NCI-H1092 (cell line): ENCODE results near the gene HERC4.
"Not testable (repeated sequence)": the region's sequence is repeated elsewhere in the genome, so short reads cannot be mapped to it uniquely, and the experiment has no call there.

Source experiments
- DNase-seq: peaks from one replicate; lab custom pipeline; 2025; lab: John Stamatoyannopoulos, UW

HERC4 gene

GRCh38 chr10:67969875-67970274, 105.2 kb downstream of the HERC4 start:
- DNase-seq, result no peak

DNA sequence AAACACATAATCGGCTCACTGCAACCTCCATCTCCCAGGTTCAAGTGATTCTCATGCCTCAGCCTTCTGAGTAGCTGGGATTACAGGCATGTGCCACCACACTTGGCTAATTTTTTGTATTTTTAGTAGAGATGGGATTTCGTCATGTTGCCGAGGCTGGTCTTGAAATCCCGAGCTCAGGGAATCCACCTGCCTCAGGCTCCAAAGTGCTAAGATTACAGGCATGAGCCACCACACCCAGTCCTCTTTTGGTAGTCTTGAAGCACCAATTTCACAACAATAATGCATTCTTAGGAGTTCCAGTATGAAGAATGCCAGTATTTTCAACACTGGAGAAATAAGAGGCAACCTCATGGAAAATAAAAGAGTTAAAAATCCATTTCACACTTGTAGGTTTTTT, 109.0 kb downstream of the HERC4 start:
- DNase-seq, result not testable (repeated sequence)

DNA sequence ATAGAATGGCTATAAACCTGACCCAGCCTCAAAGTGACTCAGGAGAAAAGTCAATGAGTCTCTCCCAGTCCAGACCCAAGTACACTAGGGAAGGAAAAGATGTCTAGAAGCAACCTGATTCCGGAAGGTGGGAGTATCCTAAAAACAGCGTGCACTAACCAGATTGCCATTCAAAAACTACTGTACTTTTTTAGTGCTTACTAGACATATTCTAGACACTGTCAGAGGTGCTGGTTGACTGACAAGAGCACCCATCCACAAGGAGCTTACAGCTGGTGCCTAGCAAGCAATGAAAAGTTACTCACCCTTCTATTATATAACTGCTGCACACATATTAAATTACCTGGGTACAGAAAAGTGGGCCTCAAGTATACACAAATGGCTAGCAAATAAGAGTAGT, 109.6 kb downstream of the HERC4 start:
- DNase-seq, result no peak

DNA sequence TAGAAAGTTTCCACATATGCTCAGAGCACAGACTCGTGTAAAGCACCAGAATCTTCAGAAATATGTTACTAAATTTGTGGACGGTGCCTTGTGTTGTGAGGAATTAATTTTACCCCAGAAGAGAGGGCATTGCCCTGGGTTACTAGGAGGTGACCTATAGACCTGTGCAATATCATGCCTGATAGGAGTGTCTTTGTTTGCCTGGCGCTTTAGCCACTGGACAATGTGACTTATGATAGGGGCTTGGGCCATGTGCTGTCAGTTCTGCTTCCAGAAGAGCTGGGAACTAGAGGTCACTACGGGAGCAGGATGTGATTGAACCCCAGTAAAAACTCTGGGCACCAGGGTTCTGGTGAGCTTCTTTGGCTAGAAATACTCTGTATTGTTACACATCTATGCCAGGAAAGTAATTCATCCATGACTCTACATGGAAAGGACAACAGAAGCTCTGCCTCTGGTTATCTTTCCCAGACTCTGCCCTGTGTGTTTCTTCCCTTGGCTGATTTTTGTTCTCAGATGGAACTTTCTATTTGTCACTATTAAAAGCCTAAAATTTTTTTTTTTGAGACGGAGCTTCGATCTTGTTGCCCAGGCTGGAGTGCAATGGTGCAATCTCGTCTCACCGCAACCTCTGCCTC, 115.1 kb downstream of the HERC4 start:
- DNase-seq, result no peak

GRCh38 chr10:67955614-67956013, 119.5 kb downstream of the HERC4 start:
- DNase-seq, result no peak

- no peak for DNase-seq
Observed at GRCh38 chr10:67943917-67944316, 131.2 kb downstream of the HERC4 start.

DNA sequence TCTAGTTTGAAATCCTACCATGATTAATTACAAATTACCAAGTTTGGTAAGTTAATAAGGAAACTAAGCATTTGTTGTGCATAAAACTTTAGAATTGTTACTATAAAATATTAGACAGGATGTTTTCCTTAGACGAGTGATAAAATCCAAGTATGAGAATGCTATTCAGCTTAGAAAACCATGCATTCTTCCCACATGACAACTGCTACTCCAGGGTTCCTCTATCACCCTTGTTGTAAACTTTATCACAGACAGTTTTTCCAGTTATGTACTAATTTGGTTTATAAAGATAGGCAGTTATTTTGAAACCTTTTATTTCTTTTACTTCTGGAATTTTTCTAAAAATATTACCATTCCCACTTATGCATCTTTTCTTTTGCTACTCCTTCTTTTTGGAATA, 138.7 kb downstream of the HERC4 start:
- DNase-seq, result no peak

- DNase-seq, result no peak
Observed at GRCh38 chr10:67935223-67935622, 139.9 kb downstream of the HERC4 start.

GRCh38 chr10:67934336-67934735, 140.7 kb downstream of the HERC4 start:
- no peak for DNase-seq

DNA sequence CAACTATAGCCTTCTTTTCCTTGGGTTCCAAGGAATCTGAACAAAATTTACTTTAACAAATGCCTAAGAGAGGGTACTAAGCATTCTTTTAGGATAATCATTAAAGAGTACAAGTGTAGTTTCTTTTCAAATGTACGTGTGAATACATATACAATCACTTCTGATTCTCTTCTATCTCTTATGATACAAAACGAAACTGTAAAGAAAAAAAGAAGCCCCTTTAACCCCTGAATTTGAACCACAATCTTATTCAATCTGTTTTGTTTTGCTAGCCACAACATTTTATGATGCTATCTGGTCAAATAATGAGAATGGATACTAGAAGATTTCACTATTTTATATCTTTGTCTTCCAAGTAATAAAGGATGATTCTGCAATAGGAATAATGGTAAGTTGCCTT, 141.9 kb downstream of the HERC4 start:
- DNase-seq, result no peak

DNA sequence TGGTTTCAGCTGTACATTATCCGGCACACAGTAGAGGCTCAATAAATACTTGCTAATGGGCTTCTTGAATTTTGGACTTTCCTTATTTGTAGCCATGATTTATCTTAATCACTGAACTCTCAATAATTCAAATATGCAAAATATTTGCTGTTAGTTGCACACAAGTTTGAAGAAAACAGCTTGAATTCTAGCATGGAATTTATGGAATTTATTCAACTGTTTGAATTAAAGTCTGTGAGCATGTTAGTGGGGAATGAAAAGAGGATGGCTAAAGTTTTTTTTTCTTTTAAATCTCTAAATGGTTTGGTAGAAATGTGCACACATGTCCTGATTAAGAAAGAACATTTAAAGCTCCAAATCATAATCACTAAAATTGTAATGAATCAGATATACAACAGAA, 148.1 kb downstream of the HERC4 start:
- DNase-seq, result no peak

GRCh38 chr10:67925449-67926005, 149.6 kb downstream of the HERC4 start:
- DNase-seq, result no peak

GRCh38 chr10:67924136-67924535, 150.9 kb downstream of the HERC4 start:
- no peak for DNase-seq

GRCh38 chr10:67923551-67923950, 151.5 kb downstream of the HERC4 start:
- no peak for DNase-seq

- no peak for DNase-seq
Observed at GRCh38 chr10:67921065-67921464, 154.0 kb downstream of the HERC4 start.

GRCh38 chr10:67917679-67918078, 157.4 kb downstream of the HERC4 start:
- no peak for DNase-seq

GRCh38 chr10:67917169-67917568, 157.9 kb downstream of the HERC4 start:
- no peak for DNase-seq

- DNase-seq, result no peak
Observed at GRCh38 chr10:67914777-67915340, 160.2 kb downstream of the HERC4 start.

DNA sequence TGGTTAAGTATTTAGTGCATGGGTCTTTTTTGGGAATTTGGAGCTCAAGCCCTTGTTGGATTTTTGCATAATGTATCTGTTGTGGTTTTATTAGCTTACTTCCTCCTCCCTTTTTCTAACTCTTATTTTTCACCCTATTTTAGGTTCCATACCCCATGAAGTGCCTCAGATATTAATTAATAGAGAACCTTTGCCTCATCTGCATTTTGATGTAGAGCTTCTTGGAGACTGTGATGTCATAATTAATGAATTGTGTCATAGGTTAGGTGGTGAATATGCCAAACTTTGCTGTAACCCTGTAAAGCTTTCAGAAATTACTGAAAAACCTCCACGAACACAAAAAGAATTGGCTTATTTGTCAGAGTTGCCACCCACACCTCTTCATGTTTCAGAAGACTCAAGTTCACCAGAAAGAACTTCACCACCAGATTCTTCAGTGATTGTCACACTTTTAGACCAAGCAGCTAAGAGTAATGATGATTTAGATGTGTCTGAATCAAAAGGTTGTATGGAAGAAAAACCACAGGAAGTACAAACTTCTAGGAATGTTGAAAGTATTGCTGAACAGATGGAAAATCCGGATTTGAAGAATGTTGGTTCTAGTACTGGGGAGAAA, 162.6 kb downstream of the HERC4 start:
- no peak for DNase-seq

GRCh38 chr10:67903581-67903980, 171.5 kb downstream of the HERC4 start:
- DNase-seq, result no peak

DNA sequence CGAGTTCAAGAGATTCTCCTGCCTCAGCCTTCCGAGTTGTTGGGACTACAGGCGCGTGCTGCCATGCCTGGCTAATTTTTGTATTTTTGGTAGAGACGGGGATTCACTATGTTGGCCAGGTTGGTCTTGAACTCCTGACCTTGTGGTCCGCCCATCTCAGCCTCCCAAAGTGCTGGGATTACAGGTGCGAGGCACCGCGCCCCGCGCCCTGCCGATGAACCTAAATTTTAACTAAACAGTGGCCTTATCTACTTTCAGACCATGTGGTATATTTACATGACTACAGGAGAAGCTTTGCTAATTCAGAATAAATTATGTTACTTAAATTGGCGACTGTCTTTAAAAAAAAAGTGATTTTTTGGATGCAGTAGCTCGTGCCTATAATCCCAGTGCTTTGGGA, 181.4 kb downstream of the HERC4 start:
- no peak for DNase-seq

DNA sequence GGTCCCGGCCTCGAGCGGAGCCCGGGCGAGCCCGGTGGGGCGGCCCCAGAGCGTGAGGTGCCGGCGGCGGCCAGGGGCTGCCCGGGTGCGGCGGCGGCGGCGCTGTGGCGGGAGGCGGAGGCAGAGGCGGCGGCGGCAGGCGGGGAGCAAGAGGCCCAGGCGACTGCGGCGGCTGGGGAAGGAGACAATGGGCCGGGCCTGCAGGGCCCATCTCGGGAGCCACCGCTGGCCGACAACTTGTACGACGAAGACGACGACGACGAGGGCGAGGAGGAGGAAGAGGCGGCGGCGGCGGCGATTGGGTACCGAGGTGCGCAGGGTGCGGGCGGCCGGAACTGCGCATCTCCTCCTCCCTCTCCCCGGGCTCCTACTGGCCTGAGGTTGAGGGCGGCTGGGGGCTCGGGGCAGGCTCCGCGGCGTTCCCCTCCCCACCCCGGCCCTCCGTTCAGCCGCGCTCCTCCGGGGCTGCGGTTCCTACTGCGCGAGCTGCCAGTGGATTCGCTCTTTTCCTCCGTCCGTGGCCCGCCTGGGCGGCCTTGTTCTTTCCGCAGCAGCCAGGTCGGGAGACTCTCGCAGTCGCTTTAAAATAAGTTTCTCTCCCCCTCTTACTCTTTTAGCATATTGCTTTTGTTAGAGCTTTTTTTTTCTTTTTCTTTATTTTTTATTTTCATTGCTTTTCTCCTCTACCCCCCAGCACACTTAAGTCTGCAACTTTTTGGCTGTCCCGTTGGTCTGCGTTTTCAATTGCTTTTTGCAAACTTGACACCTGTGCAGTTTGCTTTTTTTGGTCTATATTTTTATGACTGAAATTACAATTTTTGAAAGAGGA, 190.0 kb downstream of the HERC4 start:
- peak; percentile 65 for DNase-seq
